Activated T-helper 1 cell treated with anti-CD3 and anti-CD28 coated beads, Interleukin-12 subunit alpha, Interleukin-12 subunit beta, Interleukin-2, Interleukin-4 antibody, amounts not matched to agents 30 ng/mL and 10 ng/mL and 1 ng/mL, durations not matched to agents 14 hours and 24 hours and 36 hours (primary cell): ENCODE measurements around the gene NFATC4. TPM values are rescaled to one million over a fixed set of nuclear protein-coding genes. Genes with fewer than 3 reads are reported as not detected.
"Not testable (repeated sequence)": the region's sequence is repeated elsewhere in the genome, so short reads cannot be mapped to it uniquely, and the experiment has no call there.

Source experiments
- DNase-seq: peaks from one replicate; pipeline ENCODE4 v3.0.0; 2021; ENCODE audit warnings: low spot score
- H3K27ac Mint-ChIP-seq: one replicate; pipeline ENCODE4 v1.8.0; 2021; ENCODE audit warnings: mild to moderate bottlenecking, mixed read lengths
- H3K27me3 Mint-ChIP-seq: one replicate; pipeline ENCODE4 v1.8.0; 2022; ENCODE audit warnings: mild to moderate bottlenecking, moderate library complexity, mixed read lengths; ENCODE audit not compliant: insufficient read depth
- H3K36me3 Mint-ChIP-seq: one replicate; pipeline ENCODE4 v1.8.0; 2021; ENCODE audit warnings: low read depth, mixed read lengths
- H3K4me1 Mint-ChIP-seq: one replicate; pipeline ENCODE4 v1.8.0; 2021; ENCODE audit warnings: low read depth, mixed read lengths
- H3K4me3 Mint-ChIP-seq: one replicate; pipeline ENCODE4 v1.8.0; 2021; ENCODE audit warnings: mild to moderate bottlenecking, moderate library complexity, mixed read lengths
- H3K9me3 Mint-ChIP-seq: one replicate; pipeline ENCODE4 v1.8.0; 2021; ENCODE audit warnings: mixed read lengths
- intact Hi-C: fragments of 100-400 bp; cut with micrococcal nuclease; formaldehyde crosslinking; loops from one replicate; pipeline ENCODE4 v1.15.1; 2024
- total RNA-seq: library from RNA; stranded (reverse); gene quantifications from 2 replicates; pipeline ENCODE4 v1.2.3, GENCODE V29; 2022

The NFATC4 gene
- not detected in 2 replicates for total RNA-seq

GRCh38 chr14:24367514-24368211, at the start of gene NFATC4:
Gene NFATC4 (plus strand): TSS chr14:24368184. CDS start chr14:24368341, 157 bp downstream.
- DNase-seq = no peak
- Mint-ChIP-seq H3K27me3 (peaks cover 53% of the 10 kb centered on the region), H3K4me3 (peak within 1 kb of the TSS; percentile 37), H3K36me3 (peaks cover 4% of the 10 kb centered on the region), H3K27ac (no peak within 1 kb of the TSS), H3K4me1 (peaks cover 23% of the 10 kb centered on the region), H3K9me3 (no peaks in the 10 kb centered on the region)
- intact Hi-C loops = loop anchor here (2.0 kb wide), 1 partner anchor 35 kb away; no protein-coding TSS in a partner anchor

GRCh38 chr14:24321212-24321975, 46.6 kb upstream of the NFATC4 start:
- H3K4me3 Mint-ChIP-seq = no peak overlapping the region
- H3K9me3 Mint-ChIP-seq = no peaks in the 10 kb centered on the region
- peaks cover 7% of the 10 kb centered on the region for H3K36me3 Mint-ChIP-seq
- intact Hi-C loops = no loop called here
- H3K27ac Mint-ChIP-seq = no peak overlapping the region
- H3K4me1 Mint-ChIP-seq = peaks cover 12% of the 10 kb centered on the region
- H3K27me3 Mint-ChIP-seq = peaks cover 7% of the 10 kb centered on the region
- DNase-seq = no peak

GRCh38 chr14:24322672-24323071, 45.3 kb upstream of the NFATC4 start:
- intact Hi-C loops = no loop called here
- peaks cover 7% of the 10 kb centered on the region for H3K27me3 Mint-ChIP-seq
- H3K27ac Mint-ChIP-seq = no peak overlapping the region
- no peak overlapping the region for H3K4me3 Mint-ChIP-seq
- H3K36me3 Mint-ChIP-seq = peaks cover 1% of the 10 kb centered on the region
- DNase-seq = no peak
- peaks cover 11% of the 10 kb centered on the region for H3K4me1 Mint-ChIP-seq
- no peaks in the 10 kb centered on the region for H3K9me3 Mint-ChIP-seq

- no peak overlapping the region for H3K4me3 Mint-ChIP-seq
- DNase-seq = no peak
- peaks cover 7% of the 10 kb centered on the region for H3K27me3 Mint-ChIP-seq
- no peaks in the 10 kb centered on the region for H3K36me3 Mint-ChIP-seq
- intact Hi-C loops = no loop called here
- H3K27ac Mint-ChIP-seq = no peak overlapping the region
- H3K4me1 Mint-ChIP-seq = peaks cover 9% of the 10 kb centered on the region
- H3K9me3 Mint-ChIP-seq = no peaks in the 10 kb centered on the region
Measured at GRCh38 chr14:24323341-24323740, 44.6 kb upstream of the NFATC4 start.

- intact Hi-C loops = no loop called here
- DNase-seq = no peak
- H3K36me3 Mint-ChIP-seq = no peaks in the 10 kb centered on the region
- H3K4me1 Mint-ChIP-seq = peaks cover 16% of the 10 kb centered on the region
- no peak overlapping the region for H3K27ac Mint-ChIP-seq
- no peak overlapping the region for H3K4me3 Mint-ChIP-seq
- peaks cover 7% of the 10 kb centered on the region for H3K27me3 Mint-ChIP-seq
- H3K9me3 Mint-ChIP-seq = no peaks in the 10 kb centered on the region
Measured at GRCh38 chr14:24324024-24324423, 44.0 kb upstream of the NFATC4 start.

GRCh38 chr14:24325041-24325530, 42.9 kb upstream of the NFATC4 start:
- Mint-ChIP-seq H3K4me3 (no peak overlapping the region), H3K4me1 (peaks cover 27% of the 10 kb centered on the region), H3K36me3 (no peaks in the 10 kb centered on the region), H3K27ac (no peak overlapping the region), H3K9me3 (no peaks in the 10 kb centered on the region), H3K27me3 (peaks cover 5% of the 10 kb centered on the region)
- intact Hi-C loops = no loop called here
- DNase-seq = no peak

- peaks cover 32% of the 10 kb centered on the region for H3K4me1 Mint-ChIP-seq
- H3K4me3 Mint-ChIP-seq = no peak overlapping the region
- no peak for DNase-seq
- intact Hi-C loops = no loop called here
- H3K27me3 Mint-ChIP-seq = peaks cover 11% of the 10 kb centered on the region
- H3K9me3 Mint-ChIP-seq = no peaks in the 10 kb centered on the region
- no peak overlapping the region for H3K27ac Mint-ChIP-seq
- no peaks in the 10 kb centered on the region for H3K36me3 Mint-ChIP-seq
Measured at GRCh38 chr14:24325963-24326362, 42.0 kb upstream of the NFATC4 start.

GRCh38 chr14:24327303-24327702, 40.7 kb upstream of the NFATC4 start:
- no peak for DNase-seq
- H3K36me3 Mint-ChIP-seq = no peaks in the 10 kb centered on the region

GRCh38 chr14:24327914-24328313, 40.1 kb upstream of the NFATC4 start:
- Mint-ChIP-seq H3K27me3 (peaks cover 12% of the 10 kb centered on the region), H3K4me1 (peaks cover 47% of the 10 kb centered on the region)
- intact Hi-C loops = loop anchor here (1.0 kb wide), 1 partner anchor 103 kb away; no protein-coding TSS in a partner anchor
- H3K36me3 Mint-ChIP-seq, DNase-seq, H3K4me3 Mint-ChIP-seq, H3K27ac Mint-ChIP-seq, H3K9me3 Mint-ChIP-seq: not testable (repeated sequence)

More at GRCh38 chr14:24327303-24327702, 40.7 kb upstream of the NFATC4 start:
- H3K27ac Mint-ChIP-seq = no peak overlapping the region
- H3K9me3 Mint-ChIP-seq = no peaks in the 10 kb centered on the region
- intact Hi-C loops = no loop called here
- H3K27me3 Mint-ChIP-seq = peaks cover 12% of the 10 kb centered on the region
- H3K4me3 Mint-ChIP-seq = no peak overlapping the region
- H3K4me1 Mint-ChIP-seq = peaks cover 41% of the 10 kb centered on the region

- no peak overlapping the region for H3K27ac Mint-ChIP-seq
- peaks cover 48% of the 10 kb centered on the region for H3K4me1 Mint-ChIP-seq
- no peak overlapping the region for H3K4me3 Mint-ChIP-seq
- intact Hi-C loops = no loop called here
- no peaks in the 10 kb centered on the region for H3K9me3 Mint-ChIP-seq
- H3K27me3 Mint-ChIP-seq = peaks cover 21% of the 10 kb centered on the region
- no peaks in the 10 kb centered on the region for H3K36me3 Mint-ChIP-seq
- DNase-seq = no peak
Measured at GRCh38 chr14:24329073-24329663, 38.8 kb upstream of the NFATC4 start.

GRCh38 chr14:24329736-24330135, 38.2 kb upstream of the NFATC4 start:
- no peaks in the 10 kb centered on the region for H3K9me3 Mint-ChIP-seq
- peaks cover 48% of the 10 kb centered on the region for H3K4me1 Mint-ChIP-seq
- intact Hi-C loops = loop anchor here (10.0 kb wide), 1 partner anchor 345 kb away; no protein-coding TSS in a partner anchor
- no peak overlapping the region for H3K4me3 Mint-ChIP-seq
- H3K36me3 Mint-ChIP-seq = no peaks in the 10 kb centered on the region
- no peak for DNase-seq
- peak overlapping the region; percentile 7 for H3K27ac Mint-ChIP-seq
- peaks cover 23% of the 10 kb centered on the region for H3K27me3 Mint-ChIP-seq

GRCh38 chr14:24330973-24331674, 36.9 kb upstream of the NFATC4 start:
- intact Hi-C loops = loop anchor here (10.0 kb wide), 1 partner anchor 344 kb away; no protein-coding TSS in a partner anchor
- Mint-ChIP-seq H3K27ac (no peak overlapping the region), H3K27me3 (peaks cover 28% of the 10 kb centered on the region), H3K36me3 (peaks cover 6% of the 10 kb centered on the region), H3K4me1 (peaks cover 58% of the 10 kb centered on the region), H3K9me3 (no peaks in the 10 kb centered on the region), H3K4me3 (no peak overlapping the region)
- no peak for DNase-seq
